OCI-LY7 (cell line): ENCODE results near the gene DTNB. TPM values are rescaled to one million over a fixed set of nuclear protein-coding genes. Genes with fewer than 3 reads are reported as not detected.

ENCODE experiments used
- BruUV-seq: library from RNA; stranded (reverse); fragments of 400-500 nt; replicated peaks from 2 replicates; lab custom pipeline; 2021; lab: Mats Ljungman, UMichigan
- CTCF ChIA-PET: fragments of 300-600 bp; sonication (Branson Sonifier 250); formaldehyde crosslinking; loops from one replicate; lab custom pipeline; 2022; ENCODE audit warnings: antibody characterized with exemption; ENCODE audit not compliant: unreplicated experiment; lab: Charles Lee
- POLR2A ChIA-PET: fragments of 300-600 bp; sonication (Branson Sonifier 250); formaldehyde crosslinking; loops from one replicate; lab custom pipeline; 2022; ENCODE audit warnings: antibody characterized with exemption; lab: Charles Lee
- DNase-seq: peaks from one replicate; pipeline ENCODE4 v3.0.0-alpha.2; 2015; ENCODE audit warnings: low spot score
- H2AFZ ChIP-seq: fragments of 200-600 bp; sonication (generic), shearing (Covaris generic); 2 replicates; pipeline ENCODE4 v1.6.1; 2014; ENCODE audit warnings: mild to moderate bottlenecking, antibody characterized with exemption, low read length, moderate library complexity
- H3K27ac ChIP-seq: fragments of 200-600 bp; sonication (generic); 2 replicates; pipeline ENCODE4 v1.5.1; 2014; ENCODE audit warnings: mixed run types, low read depth, mild to moderate bottlenecking, moderate library complexity, low read length, inconsistent platforms; ENCODE audit not compliant: poor library complexity, severe bottlenecking
- H3K36me3 ChIP-seq: fragments of 200-600 bp; sonication (generic); 2 replicates; pipeline ENCODE4 v1.6.1; 2014; ENCODE audit warnings: mild to moderate bottlenecking, antibody characterized with exemption, low read length, moderate library complexity, mixed read lengths; ENCODE audit not compliant: insufficient read depth
- H3K4me1 ChIP-seq: fragments of 200-600 bp; sonication (generic); 2 replicates; pipeline ENCODE4 v1.5.1; 2014; ENCODE audit warnings: mild to moderate bottlenecking, low read length; ENCODE audit not compliant: insufficient read depth, poor library complexity, severe bottlenecking
- H3K4me2 ChIP-seq: fragments of 200-600 bp; sonication (generic); 2 replicates; pipeline ENCODE4 v1.6.1; 2014; ENCODE audit warnings: mild to moderate bottlenecking, low read length
- H3K4me3 ChIP-seq: fragments of 200-600 bp; sonication (generic); 2 replicates; pipeline ENCODE4 v1.5.1; 2014; ENCODE audit warnings: mild to moderate bottlenecking, low read depth, low read length; ENCODE audit not compliant: poor library complexity, severe bottlenecking
- H3K79me2 ChIP-seq: fragments of 200-600 bp; sonication (generic); 2 replicates; pipeline ENCODE4 v1.6.1; 2016; ENCODE audit warnings: low read depth, mild to moderate bottlenecking, low read length, moderate library complexity, mixed read lengths; ENCODE audit not compliant: insufficient read depth
- H3K9me2 ChIP-seq: fragments of 200-600 bp; sonication (generic); 2 replicates; pipeline ENCODE4 v1.6.1; 2016; ENCODE audit warnings: mild to moderate bottlenecking, low read length, mixed read lengths; ENCODE audit not compliant: insufficient read depth
- H3K9me3 ChIP-seq: fragments of 200-600 bp; sonication (generic); 2 replicates; pipeline ENCODE4 v1.6.1; 2014; ENCODE audit warnings: mild to moderate bottlenecking, mixed run types, low read length, mixed read lengths
- H4K20me1 ChIP-seq: fragments of 200-600 bp; sonication (generic); 2 replicates; pipeline ENCODE4 v1.6.1; 2014; ENCODE audit warnings: mild to moderate bottlenecking, antibody characterized with exemption, low read length, moderate library complexity, mixed read lengths; ENCODE audit not compliant: insufficient read depth
- CTCF ChIP-seq: fragments of 200-600 bp; sonication (generic); conservative IDR thresholded peaks from 2 replicates; pipeline ENCODE4 v1.5.1; 2014; ENCODE audit warnings: mild to moderate bottlenecking, antibody characterized with exemption, low read length, moderate library complexity, mixed read lengths
- EZH2phosphoT487 ChIP-seq: fragments of 200-600 bp; sonication (generic); IDR thresholded peaks from 2 replicates; pipeline ENCODE4 v1.6.1; 2018; ENCODE audit warnings: low read depth, borderline replicate concordance, mild to moderate bottlenecking, mixed run types, antibody characterized with exemption, low read length, moderate library complexity, mixed read lengths
- intact Hi-C: fragments of 100-400 bp; cut with micrococcal nuclease; formaldehyde crosslinking; loops from one replicate; pipeline ENCODE4 v1.10.0; 2022; ENCODE audit not compliant: unreplicated experiment
- total RNA-seq, 2 experiments: library from RNA; depleted of rRNA in 1 of 2; stranded (reverse); fragments of >200 nt in 1 of 2; shearing (Covaris generic) in 1 of 2; gene quantifications; 2 replicates each; pipeline ENCODE4 v1.2.3, GENCODE V29; 2014 to 2022

DTNB gene
- total RNA-seq, 2 experiments from 2014 or later, result 16.1 to 28.3 TPM

GRCh38 chr2:25386971-25387875 lies 286.2 kb downstream of the DTNB start:
- Histone ChIP-seq H3K4me1 (peaks cover 16% of the 10 kb centered on the region), H3K9me2 (no peaks in the 10 kb centered on the region), H3K4me2 (peak overlapping the region; percentile 46; the same call in 1 of the 2 replicates), H3K36me3 (no peaks in the 10 kb centered on the region), H2AFZ (no peak overlapping the region), H4K20me1 (no peaks in the 10 kb centered on the region), H3K9me3 (no peaks in the 10 kb centered on the region; the same call in 1 of the 2 replicates), H3K27ac (no peak overlapping the region), H3K4me3 (no peak overlapping the region), H3K79me2 (no peaks in the 10 kb centered on the region)
- CTCF ChIA-PET, result no interaction called here
- BruUV-seq, result no TSS peak
- intact Hi-C loops, result no loop called here
- POLR2A ChIA-PET, result interaction anchor here (0.6 to 2.1 kb wide), 3 partner anchors 9 to 23 kb away, joined by 3 to 10 read pairs (median 5); no protein-coding TSS in a partner anchor
- no peak for DNase-seq
- no peak for TF ChIP-seq EZH2phosphoT487

- Histone ChIP-seq H3K9me3 (no peaks in the 10 kb centered on the region), H3K4me2 (no peak overlapping the region), H2AFZ (no peak overlapping the region), H3K27ac (no peak overlapping the region), H4K20me1 (no peaks in the 10 kb centered on the region), H3K79me2 (no peaks in the 10 kb centered on the region), H3K36me3 (no peaks in the 10 kb centered on the region), H3K4me3 (no peak overlapping the region), H3K9me2 (no peaks in the 10 kb centered on the region), H3K4me1 (peaks cover 29% of the 10 kb centered on the region)
- no peak for TF ChIP-seq CTCF
- TF ChIP-seq EZH2phosphoT487, result no peak
- no peak for DNase-seq
- ChIA-PET POLR2A (interaction anchor here (1.2 to 2.1 kb wide), 4 partner anchors 9 to 27 kb away, joined by 3 to 10 read pairs (median 5); no protein-coding TSS in a partner anchor), CTCF (no interaction called here)
- intact Hi-C loops, result no loop called here
- no TSS peak for BruUV-seq
These were observed 287.5 kb downstream of the DTNB start for GRCh38 chr2:25385910-25386309.

- POLR2A ChIA-PET, result interaction anchor here (1.3 to 2.2 kb wide), 2 partner anchors 15 to 33 kb away, joined by 3 to 6 read pairs; no protein-coding TSS in a partner anchor
- Histone ChIP-seq H3K4me3 (no peak overlapping the region), H2AFZ (no peak overlapping the region), H4K20me1 (no peaks in the 10 kb centered on the region), H3K36me3 (no peaks in the 10 kb centered on the region), H3K9me2 (no peaks in the 10 kb centered on the region), H3K4me2 (no peak overlapping the region), H3K9me3 (no peaks in the 10 kb centered on the region), H3K27ac (no peak overlapping the region), H3K4me1 (peaks cover 48% of the 10 kb centered on the region), H3K79me2 (no peaks in the 10 kb centered on the region)
- intact Hi-C loops, result no loop called here
- DNase-seq, result no peak
- BruUV-seq, result no TSS peak
- no peak for TF ChIP-seq EZH2phosphoT487
- TF ChIP-seq CTCF, result no peak
- CTCF ChIA-PET, result interaction anchor here (0.6 to 0.8 kb wide), 2 partner anchors 18 to 56 kb away, joined by 3 read pairs; no protein-coding TSS in a partner anchor
These were observed 289.6 kb downstream of the DTNB start for GRCh38 chr2:25383806-25384205.
